ENCODE results near the gene HOXA1.
A peak's percentile ranks its signal among the peaks of the same experiment; 100 is the strongest.

Gene HOXA1

GRCh38 chr7:27142580-27143022 lies 46.8 kb upstream of the HOXA1 start:
- no peak overlapping the region for H3K18ac ChIP-seq (ENCODE audit: low read length)
- H2BK5ac ChIP-seq (ENCODE audit: low read length): no peak overlapping the region
- DNase-seq: no peak
- peak overlapping the region; percentile 21 for H3K9ac ChIP-seq (ENCODE audit: low read length)
- no peak overlapping the region for H3K4me3 ChIP-seq (ENCODE audit: low read length)
- H3K23ac ChIP-seq (ENCODE audit: low read length): no peak overlapping the region
- H3K79me1 ChIP-seq (ENCODE audit: low read length): no peaks in the 10 kb centered on the region
- no peaks in the 10 kb centered on the region for H3K4me1 ChIP-seq (ENCODE audit: control insufficient read depth, low read depth, low read length)
- no peaks in the 10 kb centered on the region for H3K36me3 ChIP-seq (ENCODE audit: control insufficient read depth, insufficient read depth, low read length)
- no peak overlapping the region for H2AK5ac ChIP-seq (ENCODE audit: low read length)
- peaks cover 91% of the 10 kb centered on the region for H3K27me3 ChIP-seq (ENCODE audit: insufficient read depth, low read length, poor library complexity)
- H3K27ac ChIP-seq (ENCODE audit: low read depth, low read length): no peak overlapping the region
- peak overlapping the region; percentile 60 for H3K56ac ChIP-seq (ENCODE audit: low read length)
- no peaks in the 10 kb centered on the region for H3K79me2 ChIP-seq (ENCODE audit: control insufficient read depth, insufficient read depth, low read length)
- no peak overlapping the region for H4K8ac ChIP-seq (ENCODE audit: low read depth, low read length)
- H2BK15ac ChIP-seq (replicated peaks; ENCODE audit: low read depth): no peak overlapping the region
- H3K4ac ChIP-seq (ENCODE audit: low read depth, low read length): no peak overlapping the region
- peak overlapping the region; percentile 97 for H3K4me2 ChIP-seq (ENCODE audit: low read length)
- no CpG with 5 or more reads among the region's 29 CpGs for WGBS (ENCODE audit: extremely low coverage, insufficient coverage, low lambda C conversion rate)
- H2BK120ac ChIP-seq (ENCODE audit: low read depth, low read length): no peak overlapping the region
- H4K5ac ChIP-seq (ENCODE audit: low read length): no peak overlapping the region

GRCh38 chr7:27141923-27142579 lies 46.3 kb upstream of the HOXA1 start:
- Histone ChIP-seq H3K79me1 (ENCODE audit: low read length) (no peaks in the 10 kb centered on the region), H3K4ac (ENCODE audit: low read depth, low read length) (no peak overlapping the region), H3K23ac (ENCODE audit: low read length) (no peak overlapping the region), H4K8ac (ENCODE audit: low read depth, low read length) (no peak overlapping the region), H3K36me3 (ENCODE audit: control insufficient read depth, insufficient read depth, low read length) (no peaks in the 10 kb centered on the region), H3K27me3 (ENCODE audit: insufficient read depth, low read length, poor library complexity) (peaks cover 91% of the 10 kb centered on the region), H3K79me2 (ENCODE audit: control insufficient read depth, insufficient read depth, low read length) (no peaks in the 10 kb centered on the region), H3K4me2 (ENCODE audit: low read length) (peak overlapping the region; percentile 97), H3K9ac (ENCODE audit: low read length) (no peak overlapping the region), H3K56ac (ENCODE audit: low read length) (no peak overlapping the region), H2BK120ac (ENCODE audit: low read depth, low read length) (no peak overlapping the region), H2AK5ac (ENCODE audit: low read length) (no peak overlapping the region), H3K4me1 (ENCODE audit: control insufficient read depth, low read depth, low read length) (no peaks in the 10 kb centered on the region), H3K27ac (ENCODE audit: low read depth, low read length) (no peak overlapping the region), H3K4me3 (ENCODE audit: low read length) (no peak overlapping the region), H3K18ac (ENCODE audit: low read length) (no peak overlapping the region), H2BK15ac (replicated peaks; ENCODE audit: low read depth) (no peak overlapping the region), H4K5ac (ENCODE audit: low read length) (no peak overlapping the region), H2BK5ac (ENCODE audit: low read length) (no peak overlapping the region)
- DNase-seq: peak; percentile 82
- no CpG with 5 or more reads among the region's 30 CpGs for WGBS (ENCODE audit: extremely low coverage, insufficient coverage, low lambda C conversion rate)

GRCh38 chr7:27141137-27141922 lies 45.5 kb upstream of the HOXA1 start:
- Histone ChIP-seq H2BK15ac (replicated peaks; ENCODE audit: low read depth) (no peak overlapping the region), H3K4me3 (ENCODE audit: low read length) (no peak overlapping the region), H3K79me2 (ENCODE audit: control insufficient read depth, insufficient read depth, low read length) (no peaks in the 10 kb centered on the region), H4K8ac (ENCODE audit: low read depth, low read length) (no peak overlapping the region), H3K4ac (ENCODE audit: low read depth, low read length) (no peak overlapping the region), H3K4me1 (ENCODE audit: control insufficient read depth, low read depth, low read length) (no peaks in the 10 kb centered on the region), H3K4me2 (ENCODE audit: low read length) (no peak overlapping the region), H3K36me3 (ENCODE audit: control insufficient read depth, insufficient read depth, low read length) (no peaks in the 10 kb centered on the region), H3K56ac (ENCODE audit: low read length) (no peak overlapping the region), H2BK5ac (ENCODE audit: low read length) (no peak overlapping the region), H2AK5ac (ENCODE audit: low read length) (no peak overlapping the region), H4K5ac (ENCODE audit: low read length) (no peak overlapping the region), H2BK120ac (ENCODE audit: low read depth, low read length) (no peak overlapping the region), H3K23ac (ENCODE audit: low read length) (no peak overlapping the region), H3K9ac (ENCODE audit: low read length) (no peak overlapping the region), H3K18ac (ENCODE audit: low read length) (no peak overlapping the region), H3K27ac (ENCODE audit: low read depth, low read length) (no peak overlapping the region), H3K79me1 (ENCODE audit: low read length) (no peaks in the 10 kb centered on the region), H3K27me3 (ENCODE audit: insufficient read depth, low read length, poor library complexity) (peaks cover 90% of the 10 kb centered on the region)
- WGBS (ENCODE audit: extremely low coverage, insufficient coverage, low lambda C conversion rate): no CpG with 5 or more reads among the region's 18 CpGs
- no peak for DNase-seq

GRCh38 chr7:27140126-27140857 lies 44.5 kb upstream of the HOXA1 start:
- no peaks in the 10 kb centered on the region for H3K4me1 ChIP-seq (ENCODE audit: control insufficient read depth, low read depth, low read length)

GRCh38 chr7:27139334-27140125 lies 43.7 kb upstream of the HOXA1 start:
- Histone ChIP-seq H4K8ac (ENCODE audit: low read depth, low read length) (no peak overlapping the region), H3K4ac (ENCODE audit: low read depth, low read length) (no peak overlapping the region), H2BK15ac (replicated peaks; ENCODE audit: low read depth) (no peak overlapping the region), H3K27me3 (ENCODE audit: insufficient read depth, low read length, poor library complexity) (peaks cover 89% of the 10 kb centered on the region), H3K9ac (ENCODE audit: low read length) (no peak overlapping the region), H3K36me3 (ENCODE audit: control insufficient read depth, insufficient read depth, low read length) (no peaks in the 10 kb centered on the region), H2AK5ac (ENCODE audit: low read length) (no peak overlapping the region), H3K4me2 (ENCODE audit: low read length) (no peak overlapping the region), H3K79me1 (ENCODE audit: low read length) (no peaks in the 10 kb centered on the region), H3K4me3 (ENCODE audit: low read length) (no peak overlapping the region), H3K79me2 (ENCODE audit: control insufficient read depth, insufficient read depth, low read length) (no peaks in the 10 kb centered on the region), H3K23ac (ENCODE audit: low read length) (no peak overlapping the region), H2BK5ac (ENCODE audit: low read length) (no peak overlapping the region), H4K5ac (ENCODE audit: low read length) (no peak overlapping the region), H3K18ac (ENCODE audit: low read length) (no peak overlapping the region), H3K4me1 (ENCODE audit: control insufficient read depth, low read depth, low read length) (no peaks in the 10 kb centered on the region), H3K27ac (ENCODE audit: low read depth, low read length) (no peak overlapping the region), H3K56ac (ENCODE audit: low read length) (no peak overlapping the region), H2BK120ac (ENCODE audit: low read depth, low read length) (no peak overlapping the region)
- no peak for DNase-seq
- no CpG with 5 or more reads among the region's 53 CpGs for whole genome bisulfite sequencing (ENCODE audit: extremely low coverage, insufficient coverage, low lambda C conversion rate)

More at GRCh38 chr7:27140126-27140857, 44.5 kb upstream of the HOXA1 start:
- Histone ChIP-seq H3K23ac (ENCODE audit: low read length) (no peak overlapping the region), H3K56ac (ENCODE audit: low read length) (no peak overlapping the region), H4K5ac (ENCODE audit: low read length) (no peak overlapping the region), H3K4ac (ENCODE audit: low read depth, low read length) (no peak overlapping the region), H2BK15ac (replicated peaks; ENCODE audit: low read depth) (no peak overlapping the region), H3K27ac (ENCODE audit: low read depth, low read length) (no peak overlapping the region), H2BK120ac (ENCODE audit: low read depth, low read length) (no peak overlapping the region), H2BK5ac (ENCODE audit: low read length) (no peak overlapping the region), H3K79me1 (ENCODE audit: low read length) (no peaks in the 10 kb centered on the region), H3K9ac (ENCODE audit: low read length) (no peak overlapping the region), H3K18ac (ENCODE audit: low read length) (no peak overlapping the region), H2AK5ac (ENCODE audit: low read length) (no peak overlapping the region), H3K79me2 (ENCODE audit: control insufficient read depth, insufficient read depth, low read length) (no peaks in the 10 kb centered on the region), H3K4me2 (ENCODE audit: low read length) (no peak overlapping the region), H3K36me3 (ENCODE audit: control insufficient read depth, insufficient read depth, low read length) (no peaks in the 10 kb centered on the region), H3K27me3 (ENCODE audit: insufficient read depth, low read length, poor library complexity) (peaks cover 91% of the 10 kb centered on the region), H3K4me3 (ENCODE audit: low read length) (no peak overlapping the region), H4K8ac (ENCODE audit: low read depth, low read length) (no peak overlapping the region)
- DNase-seq: no peak
- no CpG with 5 or more reads among the region's 15 CpGs for WGBS (ENCODE audit: extremely low coverage, insufficient coverage, low lambda C conversion rate)

All from mesendoderm (in vitro differentiated cells).